H9 (cell line): ENCODE data around the gene TRIM39. TPM values are rescaled to one million over a fixed set of nuclear protein-coding genes. Genes with fewer than 3 reads are reported as not detected.

ENCODE experiments used
- DNase-seq: peaks from one replicate; pipeline ENCODE4 v3.0.0-alpha.2; 2017
- H2AFZ ChIP-seq: one replicate; pipeline ENCODE4 v1.6.1; 2013; ENCODE audit warnings: mild to moderate bottlenecking, low read length, control low read depth, moderate library complexity
- H2AK5ac ChIP-seq: 2 replicates; pipeline ENCODE4 v1.6.1; 2013; ENCODE audit warnings: low read length, control low read depth, mixed read lengths; ENCODE audit not compliant: insufficient read length
- H2BK120ac ChIP-seq: one replicate; pipeline ENCODE4 v1.6.1; 2013; ENCODE audit warnings: low read depth, mild to moderate bottlenecking, low read length, control low read depth, inconsistent platforms; ENCODE audit not compliant: poor library complexity, severe bottlenecking
- H2BK12ac ChIP-seq: 2 replicates; pipeline ENCODE4 v1.6.1; 2013; ENCODE audit warnings: low read length, control low read depth, mixed read lengths, low read depth; ENCODE audit not compliant: insufficient read length
- H2BK15ac ChIP-seq: 2 replicates; pipeline ENCODE4 v1.6.1; 2013; ENCODE audit warnings: low read depth, low read length, control low read depth
- H2BK20ac ChIP-seq: one replicate; pipeline ENCODE4 v1.6.1; 2013; ENCODE audit warnings: low read depth, mild to moderate bottlenecking, low read length, control low read depth, inconsistent platforms; ENCODE audit not compliant: poor library complexity, severe bottlenecking
- H2BK5ac ChIP-seq: 2 replicates; pipeline ENCODE4 v1.6.1; 2013; ENCODE audit warnings: low read length, control low read depth, mixed read lengths; ENCODE audit not compliant: insufficient read length
- H3K14ac ChIP-seq: 2 replicates; pipeline ENCODE4 v1.6.1; 2013; ENCODE audit warnings: low read length, control low read depth; ENCODE audit not compliant: insufficient read depth
- H3K18ac ChIP-seq: 2 replicates; pipeline ENCODE4 v1.6.1; 2013; ENCODE audit warnings: low read depth, mild to moderate bottlenecking, mixed read lengths, low read length, control low read depth; ENCODE audit not compliant: insufficient read length
- H3K23ac ChIP-seq: 2 replicates; pipeline ENCODE4 v1.6.1; 2013; ENCODE audit warnings: low read length, control low read depth, mixed read lengths, low read depth; ENCODE audit not compliant: insufficient read length
- H3K23me2 ChIP-seq: 2 replicates; pipeline ENCODE4 v1.6.1; 2013; ENCODE audit warnings: low read depth, mild to moderate bottlenecking, mixed read lengths, low read length, control low read depth; ENCODE audit not compliant: insufficient read length, poor library complexity, severe bottlenecking
- H3K27ac ChIP-seq: 2 replicates; pipeline ENCODE4 v1.5.1; 2013; ENCODE audit warnings: low read length, control low read depth, mixed read lengths, low read depth; ENCODE audit not compliant: insufficient read length
- H3K27me3 ChIP-seq: 2 replicates; pipeline ENCODE4 v1.6.1; 2013; ENCODE audit warnings: low read length, control low read depth, inconsistent platforms; ENCODE audit not compliant: insufficient read depth
- H3K4ac ChIP-seq: 2 replicates; pipeline ENCODE4 v1.6.1; 2013; ENCODE audit warnings: low read depth, mild to moderate bottlenecking, control low read depth, inconsistent platforms, low read length, moderate library complexity
- H3K4me1 ChIP-seq: 2 replicates; pipeline ENCODE4 v1.6.1; 2013; ENCODE audit warnings: low read length, control low read depth, inconsistent platforms; ENCODE audit not compliant: insufficient read depth
- H3K4me2 ChIP-seq: 2 replicates; pipeline ENCODE4 v1.6.1; 2013; ENCODE audit warnings: low read length, control low read depth, mixed read lengths; ENCODE audit not compliant: insufficient read length, insufficient read depth
- H3K56ac ChIP-seq: 2 replicates; pipeline ENCODE4 v1.6.1; 2013; ENCODE audit warnings: low read depth, mild to moderate bottlenecking, mixed read lengths, low read length, control low read depth; ENCODE audit not compliant: insufficient read length
- H3K79me1 ChIP-seq: 2 replicates; pipeline ENCODE4 v1.6.1; 2013; ENCODE audit warnings: low read depth, mild to moderate bottlenecking, moderate library complexity, low read length, control low read depth, inconsistent platforms; ENCODE audit not compliant: insufficient read depth, poor library complexity, severe bottlenecking
- H3K79me2 ChIP-seq: 2 replicates; pipeline ENCODE4 v1.6.1; 2013; ENCODE audit warnings: low read length, control low read depth, inconsistent platforms; ENCODE audit not compliant: insufficient read depth
- H3K9ac ChIP-seq: 2 replicates; pipeline ENCODE4 v1.6.1; 2013; ENCODE audit warnings: low read length, control low read depth, mixed read lengths; ENCODE audit not compliant: insufficient read length; ENCODE audit errors: extremely low read depth
- H3K9me3 ChIP-seq: one replicate; pipeline ENCODE4 v1.6.1; 2013; ENCODE audit warnings: low read depth, low read length, inconsistent platforms; ENCODE audit not compliant: control insufficient read depth
- H3T11ph ChIP-seq: one replicate; pipeline ENCODE4 v1.6.1; 2013; ENCODE audit warnings: mild to moderate bottlenecking, low read length, control low read depth, inconsistent platforms
- H4K20me1 ChIP-seq: one replicate; pipeline ENCODE4 v1.6.1; 2013; ENCODE audit not compliant: control insufficient read depth, insufficient read length, insufficient read depth
- H4K5ac ChIP-seq: 2 replicates; pipeline ENCODE4 v1.6.1; 2013; ENCODE audit warnings: low read depth, mild to moderate bottlenecking, mixed read lengths, low read length, control low read depth; ENCODE audit not compliant: insufficient read length
- H4K8ac ChIP-seq: replicated peaks from 2 replicates; pipeline ENCODE4 v1.6.1; 2013; ENCODE audit warnings: low read length, control low read depth, mixed read lengths, low read depth; ENCODE audit not compliant: insufficient read length
- H4K91ac ChIP-seq: 2 replicates; pipeline ENCODE4 v1.6.1; 2013; ENCODE audit warnings: low read depth, mild to moderate bottlenecking, moderate library complexity, mixed read lengths, low read length, control low read depth; ENCODE audit not compliant: insufficient read length
- H3K27ac Mint-ChIP-seq, 3 experiments: 2 replicates in 2 of 3; 3 replicates in 1 of 3; pipeline ENCODE4 v1.8.0; 2020 to 2021; ENCODE audit warnings: mixed read lengths in 3 of 3, mild to moderate bottlenecking in 1 of 3, moderate library complexity in 1 of 3
- H3K27me3 Mint-ChIP-seq: 2 replicates; pipeline ENCODE4 v1.8.0; 2021; ENCODE audit warnings: low read depth, mild to moderate bottlenecking, moderate library complexity, mixed read lengths
- H3K36me3 Mint-ChIP-seq, 3 experiments: 2 replicates in 2 of 3; 3 replicates in 1 of 3; pipeline ENCODE4 v1.8.0; 2020 to 2021; ENCODE audit warnings: low read depth in 3 of 3, mixed read lengths in 3 of 3; ENCODE audit not compliant: insufficient read depth in 1 of 3
- H3K4me1 Mint-ChIP-seq, 2 experiments: 2 replicates each; pipeline ENCODE4 v1.8.0; 2020; ENCODE audit warnings: mixed read lengths in 2 of 2
- H3K4me3 Mint-ChIP-seq, 2 experiments: 2 replicates in 1 of 2; 3 replicates in 1 of 2; pipeline ENCODE4 v1.8.0; 2020 to 2021; ENCODE audit warnings: mild to moderate bottlenecking in 2 of 2, mixed read lengths in 2 of 2, moderate library complexity in 1 of 2
- H3K9me3 Mint-ChIP-seq, 2 experiments: 2 replicates in 1 of 2; 3 replicates in 1 of 2; pipeline ENCODE4 v1.8.0; 2020; ENCODE audit warnings: mild to moderate bottlenecking in 2 of 2, mixed read lengths in 2 of 2, moderate library complexity in 1 of 2
- WGBS: extraction: QIAGEN DNeasy Blood & Tissue Kit; methylation state at CpG from one replicate; pipeline ENCODE4 v1.1.7; 2013; ENCODE audit warnings: missing lambda C conversion rate, low lambda C conversion rate, mixed read lengths; ENCODE audit not compliant: insufficient read length; ENCODE audit errors: extremely low coverage; 5-methylcytosine and 5-hydroxymethylcytosine counted together
- total RNA-seq: library from RNA; stranded (reverse); gene quantifications from 2 replicates; pipeline ENCODE4 v1.2.1, GENCODE V29; 2021
- TF ChIP-seq, protein P1 (sequence below): fragments of 200-600 bp; sonication (generic); conservative IDR thresholded peaks from 3 replicates; pipeline ENCODE4 v1.8.0; 2021; ENCODE audit warnings: antibody characterized with exemption, mild to moderate bottlenecking

The TRIM39 gene
- total RNA-seq, 1 experiment from 2014 or later, result 26.2 TPM

DNA sequence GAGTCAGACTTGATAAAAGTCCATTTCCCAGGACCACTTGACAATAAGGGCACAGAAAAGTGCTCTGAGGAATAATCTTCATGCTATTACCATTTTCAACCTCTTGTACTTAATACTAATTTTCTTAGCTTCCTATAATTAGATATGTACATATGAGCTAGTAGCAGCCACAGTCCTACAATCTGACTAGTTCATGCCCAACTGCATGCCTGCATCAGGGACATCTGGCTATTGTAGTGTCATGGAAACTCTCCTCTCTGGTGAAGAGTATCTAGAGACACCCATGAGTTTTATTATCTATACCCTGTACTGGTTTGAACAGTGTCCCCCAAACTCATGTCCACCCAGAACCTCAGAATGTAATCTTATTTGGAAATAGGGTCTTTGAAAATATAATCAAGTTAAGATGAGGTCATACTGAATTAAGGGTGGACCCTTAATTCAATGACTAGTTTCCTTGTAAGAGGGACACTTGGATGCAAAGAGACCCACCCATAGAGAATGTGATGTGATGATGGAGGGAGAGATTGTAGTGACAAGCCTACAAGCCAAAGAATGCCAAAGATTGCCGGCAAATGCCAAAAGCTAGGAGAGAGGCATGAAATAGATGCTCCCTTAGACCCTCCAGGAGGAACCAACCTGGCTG, 13.9 kb upstream of the TRIM39 start:
- no peak overlapping the region for H3K4me3 Mint-ChIP-seq
- Histone ChIP-seq H2BK20ac (no peak overlapping the region), H3K14ac (no peak overlapping the region), H3K9ac (no peak overlapping the region), H3K27me3 (no peaks in the 10 kb centered on the region; the same call in 1 of the 2 replicates), H4K20me1 (peaks cover under 1% of the 10 kb centered on the region), H2BK120ac (no peak overlapping the region), H2AFZ (no peak overlapping the region), H4K91ac (no peak overlapping the region), H3K4me1 (peaks cover 3% of the 10 kb centered on the region; the same call in 1 of the 2 replicates), H2BK12ac (no peak overlapping the region), H3K27ac (no peak overlapping the region), H4K8ac (no peak overlapping the region), H3K4me2 (no peak overlapping the region), H3K23me2 (no peaks in the 10 kb centered on the region), H4K5ac (no peak overlapping the region), H3K18ac (no peak overlapping the region), H2BK5ac (no peak overlapping the region), H3K4ac (no peak overlapping the region), H2BK15ac (no peak overlapping the region), H3K79me2 (peaks cover 44% of the 10 kb centered on the region; the same call in 1 of the 2 replicates), H2AK5ac (no peak overlapping the region), H3K79me1 (peaks cover 2% of the 10 kb centered on the region), H3K9me3 (no peaks in the 10 kb centered on the region), H3K56ac (no peak overlapping the region), H3T11ph (no peak overlapping the region), H3K23ac (no peak overlapping the region)
- TF ChIP-seq, protein P1, sequence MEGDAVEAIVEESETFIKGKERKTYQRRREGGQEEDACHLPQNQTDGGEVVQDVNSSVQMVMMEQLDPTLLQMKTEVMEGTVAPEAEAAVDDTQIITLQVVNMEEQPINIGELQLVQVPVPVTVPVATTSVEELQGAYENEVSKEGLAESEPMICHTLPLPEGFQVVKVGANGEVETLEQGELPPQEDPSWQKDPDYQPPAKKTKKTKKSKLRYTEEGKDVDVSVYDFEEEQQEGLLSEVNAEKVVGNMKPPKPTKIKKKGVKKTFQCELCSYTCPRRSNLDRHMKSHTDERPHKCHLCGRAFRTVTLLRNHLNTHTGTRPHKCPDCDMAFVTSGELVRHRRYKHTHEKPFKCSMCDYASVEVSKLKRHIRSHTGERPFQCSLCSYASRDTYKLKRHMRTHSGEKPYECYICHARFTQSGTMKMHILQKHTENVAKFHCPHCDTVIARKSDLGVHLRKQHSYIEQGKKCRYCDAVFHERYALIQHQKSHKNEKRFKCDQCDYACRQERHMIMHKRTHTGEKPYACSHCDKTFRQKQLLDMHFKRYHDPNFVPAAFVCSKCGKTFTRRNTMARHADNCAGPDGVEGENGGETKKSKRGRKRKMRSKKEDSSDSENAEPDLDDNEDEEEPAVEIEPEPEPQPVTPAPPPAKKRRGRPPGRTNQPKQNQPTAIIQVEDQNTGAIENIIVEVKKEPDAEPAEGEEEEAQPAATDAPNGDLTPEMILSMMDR, result no peak
- no peak for DNase-seq
- H3K27ac Mint-ChIP-seq, result 0 out of 7 replicates have a peak overlapping the region, but pooled peaks of 1 of the 3 experiments have one; percentile 44
- H3K36me3 Mint-ChIP-seq, result peaks cover 44 to 64% (median 53%) of the 10 kb centered on the region in 3 experiments
- peaks cover 14 to 25% of the 10 kb centered on the region in 2 experiments for H3K4me1 Mint-ChIP-seq
- H3K9me3 Mint-ChIP-seq, result no peaks in the 10 kb centered on the region; a peak in 1 of 5 replicates
- no peaks in the 10 kb centered on the region for H3K27me3 Mint-ChIP-seq
- WGBS, result no CpG with 5 or more reads among the region's 1 CpG
